CMK (cell line): ENCODE data around the gene EFNA2.

Experiments
- DNase-seq: peaks from one replicate; pipeline ENCODE4 v3.0.0-alpha.2; 2010; ENCODE audit warnings: low read depth

Gene EFNA2

DNA sequence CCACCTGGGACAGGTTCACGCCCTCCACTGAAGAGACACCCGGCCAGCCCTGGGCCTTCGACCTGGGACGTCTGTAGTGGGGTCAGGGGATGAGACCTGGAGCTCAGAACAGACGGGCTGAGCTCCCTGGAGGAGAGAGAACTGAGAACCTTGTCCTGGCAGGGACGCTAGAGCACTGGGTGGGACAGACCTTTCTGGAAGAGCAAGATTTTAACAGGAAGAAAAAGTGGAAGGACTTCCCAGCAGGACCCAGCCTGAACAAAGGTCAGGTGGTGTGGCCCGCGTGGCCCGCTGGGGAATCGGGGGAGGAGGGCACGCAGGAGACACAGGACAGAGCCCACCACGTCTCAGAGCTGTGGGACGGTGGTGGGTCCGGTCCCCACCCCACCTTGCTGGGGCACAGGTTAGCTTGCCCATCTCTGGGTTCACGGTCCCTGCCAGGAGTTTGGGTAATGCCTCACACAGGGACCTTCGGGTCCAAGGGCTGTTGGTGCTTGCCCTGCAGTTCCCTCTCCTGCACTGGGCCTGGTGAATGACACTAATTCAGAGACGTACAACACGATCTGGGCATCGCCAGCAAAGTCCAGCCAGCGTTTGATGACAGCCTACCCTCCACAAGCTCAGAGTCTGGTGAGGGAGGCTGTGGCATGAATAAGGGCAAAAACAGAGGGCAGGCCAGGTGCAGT lies 1.2 kb upstream of the EFNA2 start:
- DNase-seq, result no peak

GRCh38 chr19:1284979-1285736 lies 515 bp upstream of the EFNA2 start:
- DNase-seq, result no peak

DNA sequence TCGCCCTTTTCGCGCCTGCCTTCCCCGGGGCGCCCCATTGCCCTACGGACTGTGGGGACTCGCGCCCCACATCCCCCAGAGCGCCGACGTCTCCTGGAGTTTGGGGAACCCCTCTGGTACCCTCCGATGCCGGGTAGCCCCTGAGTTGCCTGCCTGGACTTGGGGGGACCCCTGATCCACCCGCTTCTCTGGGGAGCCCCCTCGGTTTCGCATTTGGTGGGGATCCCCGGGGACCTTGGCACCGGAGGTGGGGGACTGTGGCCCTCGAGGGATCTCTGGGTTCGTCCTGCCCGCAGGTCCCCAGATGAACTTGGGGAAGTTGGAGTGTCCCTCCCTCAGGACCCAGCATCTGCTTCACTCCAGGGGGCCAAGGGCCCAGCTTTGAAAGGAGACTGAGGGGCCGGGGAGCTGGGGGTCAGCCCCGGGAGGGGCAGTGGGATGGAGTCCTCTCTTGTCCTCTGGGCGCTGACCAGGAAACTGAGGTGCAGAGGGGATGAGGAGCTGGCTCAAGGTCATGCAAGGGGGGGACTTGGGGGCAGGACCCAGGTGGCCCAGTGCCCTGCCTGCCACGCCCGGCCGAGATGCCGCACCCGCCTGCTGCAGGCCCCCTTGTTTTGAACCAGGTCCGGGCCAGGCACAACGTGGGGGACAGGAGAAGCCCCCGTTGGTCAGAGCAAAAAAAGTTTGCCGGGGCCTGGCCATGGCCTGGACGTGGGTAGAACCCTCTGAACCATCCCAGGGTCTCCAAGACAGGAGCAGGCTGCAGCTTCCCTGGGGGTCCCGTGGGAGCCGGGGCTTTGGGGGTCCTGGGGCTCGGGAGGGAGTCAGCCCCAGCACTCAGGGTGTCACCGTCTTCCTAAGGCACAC lies 1.0 kb downstream of the EFNA2 start:
- no peak for DNase-seq

DNA sequence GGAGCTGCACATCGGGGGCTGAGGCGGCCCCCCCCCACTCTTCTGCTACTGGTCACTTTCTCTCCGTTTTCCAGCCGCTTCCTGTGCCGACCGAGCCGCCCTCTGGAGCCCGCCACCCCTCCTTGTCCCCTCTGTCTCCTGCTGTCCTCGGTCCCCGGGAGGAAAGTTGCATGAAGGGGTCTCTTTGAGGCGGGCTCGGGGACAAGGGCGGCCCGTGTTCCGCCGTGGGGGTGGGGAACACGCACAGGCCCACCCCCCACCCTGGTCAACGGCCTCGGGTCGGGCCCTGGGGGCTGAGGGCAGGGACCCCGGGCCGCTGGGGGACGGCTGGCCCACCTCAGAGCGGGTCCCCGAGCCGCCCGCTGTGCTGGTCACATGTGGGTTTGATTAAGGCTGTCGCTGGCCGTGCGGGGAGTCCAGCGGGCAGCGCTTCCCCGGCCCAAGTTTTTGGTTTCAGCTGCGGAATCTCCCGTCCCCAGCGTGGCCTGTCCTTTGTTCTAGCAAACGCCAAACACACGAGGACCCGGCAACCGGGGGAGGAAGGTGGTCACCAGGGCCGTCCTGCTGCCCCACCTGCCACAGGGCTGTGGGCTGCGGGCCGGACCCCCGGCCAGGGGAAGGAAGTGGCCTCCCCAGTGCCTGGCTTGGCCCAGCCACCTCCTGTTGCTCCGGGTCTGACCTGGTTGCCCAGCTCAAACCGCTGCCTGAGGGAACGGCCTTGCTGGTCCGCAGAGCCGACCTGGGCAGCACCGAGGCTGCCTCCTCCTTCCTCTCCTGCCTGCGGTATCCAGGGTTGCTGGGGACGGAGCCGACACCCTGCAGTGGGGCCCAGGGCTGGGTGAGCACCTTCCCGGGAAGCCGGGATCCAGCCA lies 1.9 kb downstream of the EFNA2 start:
- DNase-seq, result no peak

GRCh38 chr19:1288226-1288612 lies 2.5 kb downstream of the EFNA2 start:
- DNase-seq, result no peak

DNA sequence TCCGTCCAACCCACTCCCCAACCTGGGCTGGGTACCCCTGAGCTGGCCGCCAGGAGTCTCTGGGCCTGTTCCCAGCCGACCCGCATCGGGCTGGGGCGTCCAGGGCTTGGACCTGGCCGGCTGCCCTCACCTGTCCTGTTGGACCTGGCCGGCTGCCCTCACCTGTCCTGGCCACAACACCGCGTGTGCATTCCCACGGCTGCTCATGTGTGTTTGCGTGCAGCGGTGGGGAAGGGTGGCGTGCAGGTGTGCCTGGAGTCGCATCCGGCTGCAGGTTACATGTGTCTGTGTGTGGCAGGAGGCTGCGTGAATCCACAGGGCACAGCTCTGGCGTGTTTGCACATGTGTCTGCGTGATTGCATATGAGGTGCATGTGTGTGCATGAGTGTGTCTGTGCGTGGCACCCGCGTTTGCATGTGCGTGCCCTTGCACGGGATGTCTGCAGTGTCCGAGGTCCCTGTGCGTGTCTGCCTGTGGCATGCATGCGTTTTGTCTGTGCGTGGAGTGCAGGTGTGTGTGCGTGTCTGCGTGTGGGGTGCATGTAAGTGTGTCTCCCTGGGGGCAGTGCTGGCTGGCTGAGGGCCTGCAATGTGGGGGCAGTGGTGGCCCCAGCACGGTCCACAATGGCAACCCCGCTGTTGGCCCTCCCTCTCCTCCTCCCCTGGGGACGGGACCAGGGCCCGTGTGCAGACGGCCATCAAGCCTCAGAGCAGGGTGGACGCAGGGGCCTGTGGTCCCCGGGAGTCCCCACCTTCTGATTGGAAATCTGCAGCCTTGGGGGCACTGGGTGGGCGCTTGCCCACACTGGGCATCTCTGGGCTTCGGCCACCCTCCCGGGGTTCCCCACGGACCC lies 3.4 kb downstream of the EFNA2 start:
- DNase-seq, result no peak

GRCh38 chr19:1289686-1290025 lies 4.0 kb downstream of the EFNA2 start:
- DNase-seq, result no peak

- DNase-seq, result no peak
Measured at GRCh38 chr19:1290196-1290702, 4.6 kb downstream of the EFNA2 start.

DNA sequence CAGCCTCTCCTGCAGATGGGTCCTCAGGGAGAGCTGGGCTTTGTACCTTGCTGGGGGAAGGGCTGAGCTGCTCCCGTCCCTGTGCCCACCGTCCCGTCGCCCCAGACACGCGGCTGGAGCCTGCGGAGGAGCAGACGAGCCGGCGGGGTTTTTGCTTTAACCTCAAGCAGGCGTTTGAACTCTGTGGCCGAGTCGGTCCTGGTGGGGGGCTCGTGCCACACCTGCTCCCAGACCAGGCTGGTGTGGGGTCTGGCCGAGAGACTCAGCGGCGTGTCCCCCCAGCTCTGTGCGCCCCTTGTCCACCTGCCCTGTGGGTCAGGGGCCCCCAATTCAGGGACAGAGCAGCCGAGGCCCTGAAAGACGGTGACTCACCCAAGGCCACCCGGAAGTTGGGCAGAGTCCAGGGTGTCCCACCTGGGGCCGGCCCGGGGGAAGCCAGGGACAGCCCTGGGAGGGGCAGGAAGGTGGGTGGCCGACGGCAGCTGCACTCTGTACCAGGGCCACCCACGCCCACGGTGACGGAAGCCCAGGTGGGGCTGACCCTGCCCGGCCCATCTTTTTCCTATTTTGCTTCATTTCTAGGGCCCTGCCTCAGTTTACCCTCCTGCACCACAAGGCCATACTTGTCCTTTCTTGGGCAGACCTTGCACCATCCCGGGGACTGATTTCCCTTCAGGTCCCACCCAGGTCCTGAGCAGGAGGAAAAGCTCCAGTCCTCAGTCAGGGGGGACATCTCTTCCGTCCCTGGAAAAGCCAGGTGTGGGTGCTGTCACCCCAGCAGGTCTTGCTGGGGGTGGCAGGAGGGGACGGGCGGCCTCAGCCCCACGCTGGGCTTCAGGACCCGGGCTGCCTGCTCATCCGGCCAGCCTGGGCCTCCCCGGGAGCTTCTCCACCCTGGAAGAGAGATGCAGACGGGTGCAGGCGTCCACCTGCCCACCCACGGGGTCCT lies 5.3 kb downstream of the EFNA2 start:
- no peak for DNase-seq

DNA sequence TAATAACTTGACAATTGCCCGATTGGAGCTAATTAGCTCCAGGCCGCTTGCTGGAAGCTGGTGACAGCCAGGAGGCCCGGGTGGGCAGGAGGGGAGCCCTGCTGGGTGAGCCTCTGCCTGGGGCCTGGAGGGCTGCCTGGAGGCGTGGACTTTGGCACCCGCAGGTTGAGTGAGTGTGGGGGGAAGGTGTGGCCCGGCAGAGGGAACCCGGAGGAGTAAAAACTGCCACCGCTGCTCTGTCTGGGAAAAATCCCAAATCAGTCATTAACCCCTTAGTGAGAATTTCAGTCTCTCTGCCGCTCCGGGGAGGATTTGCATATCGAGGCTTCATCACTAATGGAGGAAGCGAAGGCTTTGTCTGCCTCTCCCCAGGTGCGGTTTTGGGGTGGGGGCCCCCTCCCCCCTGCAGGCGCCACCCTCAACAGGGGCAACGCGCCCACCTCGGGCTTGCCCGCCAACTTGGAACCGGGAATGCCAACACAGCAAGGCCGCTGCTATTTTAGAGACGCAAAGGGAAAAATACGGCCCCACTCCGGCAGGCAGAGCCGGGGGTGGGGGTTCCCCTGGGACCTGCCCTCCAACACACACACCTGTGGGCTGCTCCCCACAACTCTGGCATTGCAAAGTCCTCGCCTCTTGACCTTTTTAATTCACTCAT lies 6.2 kb downstream of the EFNA2 start:
- no peak for DNase-seq

- no peak for DNase-seq
Measured at GRCh38 chr19:1292419-1293151, 6.9 kb downstream of the EFNA2 start.

DNA sequence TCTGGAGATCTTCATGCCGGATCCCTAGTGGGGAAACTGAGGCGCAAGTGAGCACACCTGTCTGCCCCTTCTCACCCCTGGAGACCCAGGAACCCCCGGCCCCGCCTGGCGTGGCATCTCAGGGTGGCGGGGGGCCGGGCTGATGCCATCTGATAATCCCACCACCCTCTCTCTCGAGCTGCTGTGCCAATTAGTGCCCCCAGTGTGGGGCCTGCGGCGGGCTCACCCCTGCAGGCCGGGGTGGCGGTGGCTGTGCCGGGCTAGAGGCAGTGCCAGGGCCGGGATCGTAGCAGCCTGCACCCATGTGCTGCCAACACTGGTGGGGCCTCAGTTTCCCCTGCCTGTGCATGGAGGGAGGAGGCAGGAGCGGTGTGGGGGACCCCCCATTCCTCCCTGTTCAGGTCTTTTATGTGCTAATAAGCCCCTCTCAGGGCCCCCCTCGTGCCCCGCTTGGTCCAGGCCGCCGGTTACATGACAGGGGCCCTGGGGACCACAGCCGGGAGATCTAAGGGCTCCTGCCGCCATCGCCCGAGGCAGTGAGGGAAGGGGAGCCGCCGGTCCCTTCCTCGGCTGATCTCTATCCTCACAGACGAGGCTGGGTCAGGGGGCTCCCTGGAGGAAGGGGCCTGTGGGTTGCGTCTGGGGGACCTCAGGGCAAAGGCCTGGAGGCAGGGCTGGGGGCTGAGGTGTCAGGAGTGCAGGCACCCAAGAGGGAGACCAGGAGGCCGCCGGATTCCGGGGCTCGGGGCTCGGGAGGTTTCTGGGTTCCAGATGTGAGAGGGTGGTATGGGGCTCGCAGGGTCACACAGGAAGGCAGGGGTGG lies 8.3 kb downstream of the EFNA2 start:
- DNase-seq, result no peak

DNA sequence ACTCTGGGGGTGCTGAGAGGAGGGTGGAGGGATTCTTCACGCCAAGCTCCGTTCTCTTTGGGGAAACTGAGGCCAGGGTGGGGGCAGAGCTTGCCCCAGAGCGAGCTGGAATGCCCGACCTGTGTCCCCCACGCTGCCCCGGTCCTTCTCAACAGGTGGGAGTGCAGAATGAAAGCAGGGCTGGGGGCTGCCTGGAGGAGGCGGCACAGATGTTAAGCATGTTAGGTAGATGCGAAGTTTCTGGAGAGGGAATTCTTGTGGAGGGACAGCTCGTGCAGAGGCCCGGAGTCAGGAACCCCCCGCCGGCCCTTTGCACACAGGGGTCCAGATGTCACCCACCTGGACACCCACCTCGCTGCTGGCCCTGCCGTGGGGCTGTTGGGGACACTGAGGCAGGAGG lies 9.0 kb downstream of the EFNA2 start:
- no peak for DNase-seq

- DNase-seq, result no peak
Measured at GRCh38 chr19:1295169-1296012, 9.7 kb downstream of the EFNA2 start.

- DNase-seq, result no peak
Measured at GRCh38 chr19:1296078-1296477, 10.4 kb downstream of the EFNA2 start.

DNA sequence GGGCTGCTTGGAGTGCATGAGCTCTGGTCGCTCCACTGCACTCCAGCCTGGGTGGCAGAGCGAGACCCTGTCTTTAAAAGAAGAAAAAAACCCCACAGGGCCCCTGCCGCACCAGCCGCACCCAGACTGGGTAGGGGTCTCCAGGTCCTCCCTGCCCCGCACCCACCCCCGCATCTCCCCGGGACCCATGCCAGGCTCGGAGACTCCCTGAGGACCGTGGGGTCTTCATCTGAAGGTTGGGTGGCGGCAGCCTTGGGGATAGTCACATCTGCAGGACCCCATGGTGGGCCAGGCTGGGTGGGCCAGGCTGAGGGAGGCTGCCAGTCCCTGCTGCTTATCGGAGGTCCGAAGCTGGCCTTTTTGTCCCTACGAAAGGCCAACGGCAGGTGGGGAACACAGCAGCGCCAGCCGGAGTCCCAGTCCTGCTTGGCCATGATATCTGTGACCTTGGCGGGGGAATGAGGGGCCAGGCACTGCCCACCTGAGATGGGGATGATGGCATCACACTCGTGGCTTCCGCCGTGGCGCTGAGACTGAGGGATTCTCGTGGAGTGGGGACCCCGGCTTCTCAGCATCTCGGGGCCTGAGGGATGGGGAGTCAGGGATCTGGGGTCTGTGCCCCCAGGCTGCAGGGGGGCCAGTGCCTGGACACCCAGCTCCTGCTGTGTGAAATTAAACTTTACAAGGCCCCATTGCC lies 11.1 kb downstream of the EFNA2 start:
- no peak for DNase-seq
